GM21825 (cell line): Measurements from ENCODE around the gene MEF2D.

ENCODE experiments used
- ATAC-seq: cut with Tn5 transposase; IDR thresholded peaks from one replicate; pipeline ENCODE4 v1.9.1; 2021; ENCODE audit warnings: mild to moderate bottlenecking, moderate library complexity; ENCODE audit not compliant: unreplicated experiment

The MEF2D gene

DNA sequence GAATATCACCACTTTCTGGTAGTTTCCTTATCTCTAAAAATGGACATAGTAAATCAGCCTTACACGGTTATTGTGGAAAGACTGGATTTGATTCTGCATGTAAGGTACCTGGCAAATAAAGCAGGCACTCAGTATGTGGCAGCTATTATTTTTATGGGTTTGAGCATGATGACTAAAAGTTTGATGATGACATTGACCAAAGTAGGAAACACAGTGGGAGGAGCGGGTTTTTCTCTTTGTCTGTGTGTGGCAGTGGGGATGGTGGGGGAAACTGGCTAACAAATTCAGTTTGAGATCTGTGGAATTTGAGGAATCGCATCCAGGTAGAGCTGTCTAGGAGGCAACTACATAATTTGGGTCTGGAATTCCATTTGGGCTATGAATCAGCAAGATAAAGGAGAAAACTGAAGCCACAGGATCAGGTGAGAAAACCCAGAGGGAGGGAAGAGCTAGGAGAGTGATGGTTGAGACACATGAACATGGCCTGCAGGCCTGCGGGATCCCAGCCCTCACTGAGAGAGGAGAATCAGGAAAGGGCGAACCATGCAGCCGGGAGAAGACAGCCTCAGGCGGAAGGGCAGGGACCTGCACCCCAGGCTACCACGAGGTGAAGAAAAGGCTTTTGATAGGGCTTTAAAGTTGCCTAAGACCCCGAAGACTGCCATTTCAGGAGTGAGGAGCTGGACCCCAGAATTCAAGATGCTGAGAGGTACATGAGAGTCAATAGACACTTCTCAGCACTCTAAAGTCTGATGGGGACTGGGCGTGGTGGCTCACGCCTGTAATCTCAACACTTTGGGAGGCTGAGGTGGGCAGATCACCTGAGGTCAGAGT lies 52.2 kb downstream of the MEF2D start:
- ATAC-seq = no peak

DNA sequence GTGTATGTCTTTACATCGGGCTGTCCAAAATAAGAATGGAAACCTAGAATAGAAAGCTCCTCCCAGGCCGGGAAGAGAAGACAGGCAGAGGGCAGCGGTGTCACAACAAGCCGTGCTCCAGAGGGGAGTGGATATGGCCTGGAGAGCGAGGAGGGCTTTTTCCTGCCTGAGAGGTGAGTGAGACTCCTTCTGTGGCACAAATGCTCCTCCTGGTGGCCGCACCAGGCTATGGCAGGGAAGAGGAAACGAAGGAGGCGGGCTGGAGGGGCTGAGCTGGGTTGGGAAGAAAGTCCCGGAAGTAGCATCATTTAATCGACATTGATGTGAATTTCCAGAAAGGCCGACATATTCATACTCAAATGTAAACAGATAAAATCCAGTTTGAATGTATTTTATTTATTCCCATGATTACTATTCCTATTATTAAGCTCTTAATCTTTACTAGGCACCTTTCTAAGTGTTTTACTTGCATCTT lies 54.7 kb downstream of the MEF2D start:
- ATAC-seq = no peak

GRCh38 chr1:156444407-156445001 lies 56.1 kb downstream of the MEF2D start:
- no peak for ATAC-seq

GRCh38 chr1:156443286-156443685 lies 57.3 kb downstream of the MEF2D start:
- no peak for ATAC-seq

- ATAC-seq = no peak
Observed at GRCh38 chr1:156440654-156441437, 59.7 kb downstream of the MEF2D start.

DNA sequence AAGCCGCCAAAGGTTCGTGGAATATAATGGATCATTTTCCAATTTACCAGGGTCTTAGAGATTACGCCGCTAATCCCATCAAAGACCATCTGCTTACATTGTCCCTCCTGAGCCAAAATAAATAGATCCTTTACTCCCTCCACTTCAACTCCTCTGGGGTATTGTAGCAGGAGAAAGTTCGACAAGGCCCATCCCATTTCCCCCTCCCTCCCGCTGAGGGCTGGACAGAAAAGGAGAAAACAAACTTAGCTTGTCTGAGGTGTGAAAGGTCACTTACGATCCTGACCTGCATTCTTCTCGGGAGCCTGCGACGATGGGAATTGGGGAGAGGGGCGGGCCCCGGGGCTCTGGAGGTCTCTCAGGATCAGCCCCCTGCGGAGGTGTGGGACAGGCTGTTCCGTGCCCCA lies 60.8 kb downstream of the MEF2D start:
- no peak for ATAC-seq

GRCh38 chr1:156439036-156439776 lies 61.4 kb downstream of the MEF2D start:
- ATAC-seq = no peak

GRCh38 chr1:156438278-156438987 lies 62.1 kb downstream of the MEF2D start:
- no peak for ATAC-seq

- ATAC-seq = no peak
Observed at GRCh38 chr1:156437037-156437867, 63.3 kb downstream of the MEF2D start.

DNA sequence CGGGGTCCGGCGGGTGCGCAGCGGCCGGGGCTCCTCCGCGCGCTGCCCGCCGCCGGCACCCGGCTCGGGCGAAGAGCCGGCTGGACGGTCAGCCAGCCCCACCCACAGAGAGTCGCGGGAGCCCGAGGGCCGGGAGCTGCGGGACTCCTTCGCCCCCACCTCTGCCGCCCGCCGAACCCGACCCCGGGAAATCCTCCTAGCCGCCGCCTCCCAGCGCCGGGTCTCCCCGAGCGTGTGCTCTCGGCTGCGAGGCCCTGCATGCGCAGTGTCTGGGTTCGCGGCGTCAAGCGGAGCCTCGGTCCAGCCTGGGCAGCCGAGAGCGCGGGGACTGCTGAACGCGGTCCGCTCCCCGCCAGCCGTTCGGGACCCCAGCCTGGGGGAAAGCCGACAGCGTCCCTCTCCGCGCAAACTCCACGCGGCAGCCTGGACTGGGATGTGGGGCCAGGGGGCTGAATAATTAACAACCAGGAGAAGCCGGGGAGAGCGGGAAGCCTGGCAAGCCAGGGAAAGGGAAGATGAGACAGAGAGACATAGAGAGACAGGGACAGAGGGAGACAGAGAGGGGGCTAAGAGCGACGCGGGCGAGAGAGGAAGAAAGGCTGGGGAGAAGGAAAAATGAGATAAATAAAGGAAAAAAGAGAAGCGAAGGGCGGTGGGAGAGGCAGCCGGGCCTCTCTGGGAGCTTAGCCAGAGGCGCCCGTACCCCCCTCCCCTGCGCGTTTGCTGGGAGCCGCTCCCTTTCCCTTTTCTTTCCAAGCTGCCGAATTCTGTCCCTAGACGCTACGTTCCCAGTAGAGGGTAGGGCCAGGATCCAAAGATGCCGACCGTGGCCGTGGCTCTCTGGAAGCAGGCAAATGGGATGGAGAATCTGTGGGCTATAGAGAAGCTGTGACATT lies 64.2 kb downstream of the MEF2D start:
- ATAC-seq = no peak

- ATAC-seq = no peak
Observed at GRCh38 chr1:156435545-156436140, 64.9 kb downstream of the MEF2D start.

- no peak for ATAC-seq
Observed at GRCh38 chr1:156434989-156435544, 65.5 kb downstream of the MEF2D start.

DNA sequence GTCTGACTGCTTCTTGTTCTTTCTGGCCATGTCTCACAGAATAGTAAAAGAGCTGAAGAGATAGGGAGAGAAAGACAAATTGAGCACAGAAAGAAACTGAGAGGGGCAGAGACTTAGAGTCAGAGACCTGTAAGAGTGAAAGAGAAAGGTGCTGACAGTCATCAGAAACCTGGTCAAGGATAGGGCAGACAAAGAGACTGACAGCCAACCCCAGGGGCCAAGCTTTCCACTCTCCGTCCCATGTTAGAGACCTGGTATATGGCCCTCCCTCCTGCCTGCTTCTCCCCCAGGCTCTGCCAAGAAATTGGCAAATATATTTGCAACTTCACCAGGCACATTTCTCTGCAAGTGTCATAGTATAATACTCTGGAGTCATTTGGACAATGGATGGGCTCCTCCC lies 67.0 kb downstream of the MEF2D start:
- ATAC-seq = no peak

DNA sequence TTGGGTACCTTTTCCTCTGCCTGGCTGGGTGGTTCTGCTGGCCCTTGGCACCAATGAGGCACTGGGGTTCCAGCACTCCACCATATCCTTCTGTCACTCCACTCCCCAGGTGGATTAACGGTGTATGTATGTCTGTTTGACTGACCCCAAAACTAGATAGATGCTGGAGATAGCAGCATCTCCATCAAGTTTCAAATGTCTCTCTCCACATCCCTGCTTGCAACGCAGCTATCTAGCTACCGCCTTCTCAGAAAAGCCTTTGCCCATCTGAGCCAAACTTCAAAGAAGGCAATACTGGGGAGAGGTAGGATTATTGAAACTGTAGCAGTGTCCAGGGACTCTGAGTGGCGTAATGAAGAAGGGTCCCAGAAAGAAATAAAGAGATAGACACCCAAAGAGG lies 67.5 kb downstream of the MEF2D start:
- no peak for ATAC-seq

- no peak for ATAC-seq
Observed at GRCh38 chr1:156432669-156433018, 67.9 kb downstream of the MEF2D start.

DNA sequence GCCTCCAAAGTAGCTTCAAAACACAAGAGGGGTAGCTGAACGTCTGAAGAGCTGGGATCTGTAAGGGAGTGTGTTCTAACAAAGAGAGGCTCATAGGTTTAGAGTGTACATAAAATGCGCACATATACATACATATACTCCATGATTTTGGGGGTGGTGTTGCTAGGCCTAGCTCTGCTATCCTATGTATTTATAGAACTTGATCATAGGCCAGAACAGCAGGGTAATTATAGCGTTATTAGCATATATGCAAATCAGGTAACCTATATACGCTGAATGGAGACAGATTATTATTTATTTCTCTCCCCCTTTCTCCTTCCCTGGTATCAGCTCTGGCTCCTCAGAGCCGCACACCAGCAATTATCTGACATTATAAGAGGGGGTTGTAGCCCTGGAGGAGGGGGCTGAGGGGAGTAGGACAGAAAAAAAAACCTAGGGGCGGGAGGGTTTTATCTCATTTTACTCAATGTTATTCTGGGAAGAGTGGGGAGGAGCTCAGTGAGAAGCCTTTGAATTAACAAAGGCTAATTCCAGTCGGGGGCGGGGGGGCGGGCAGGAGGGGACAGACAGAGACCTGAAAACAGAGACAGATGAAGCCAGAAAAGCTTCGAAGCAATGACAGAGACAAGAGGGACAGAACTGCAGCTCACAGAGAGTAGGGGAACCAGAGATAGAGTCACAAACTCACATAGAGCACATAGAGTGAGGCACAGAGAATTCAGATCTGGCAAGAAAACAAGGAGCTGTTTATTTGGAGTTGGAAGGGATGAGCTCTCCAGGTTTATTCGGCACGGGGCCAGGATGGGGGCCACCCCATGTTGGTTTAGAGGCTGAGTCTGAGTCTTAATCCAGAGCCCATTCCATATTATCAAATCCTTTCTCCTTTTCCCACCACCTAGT lies 68.6 kb downstream of the MEF2D start:
- ATAC-seq = no peak

DNA sequence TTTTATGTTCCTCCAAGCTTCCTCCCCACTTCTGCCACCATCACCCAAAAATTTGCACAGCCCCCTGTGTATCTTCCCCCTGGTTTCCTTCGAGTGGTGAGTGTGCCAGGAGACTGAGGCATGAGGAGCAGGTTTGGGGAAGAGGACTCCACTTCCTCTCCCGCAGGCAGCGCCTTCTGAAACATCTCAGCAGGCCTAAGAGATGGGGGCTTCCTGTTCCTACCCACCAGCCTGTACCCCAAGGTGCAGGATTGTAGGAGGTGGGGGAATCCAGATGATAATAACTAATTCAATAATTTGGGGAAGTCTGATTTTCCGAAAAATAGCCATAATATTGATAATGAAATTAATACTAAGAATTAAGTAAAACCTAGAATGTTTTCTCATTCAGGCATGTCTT lies 69.2 kb downstream of the MEF2D start:
- no peak for ATAC-seq
